CD4-positive, alpha-beta T cell treated with Interleukin-15 for 4 hours (primary cell): ENCODE measurements around the gene PRR16.
"Not testable (repeated sequence)": the region's sequence is repeated elsewhere in the genome, so short reads cannot be mapped to it uniquely, and the experiment has no call there.

Source experiments
- DNase-seq: peaks from one replicate; pipeline ENCODE4 v3.0.0-alpha.2; 2020; ENCODE audit warnings: low spot score

Gene PRR16

DNA sequence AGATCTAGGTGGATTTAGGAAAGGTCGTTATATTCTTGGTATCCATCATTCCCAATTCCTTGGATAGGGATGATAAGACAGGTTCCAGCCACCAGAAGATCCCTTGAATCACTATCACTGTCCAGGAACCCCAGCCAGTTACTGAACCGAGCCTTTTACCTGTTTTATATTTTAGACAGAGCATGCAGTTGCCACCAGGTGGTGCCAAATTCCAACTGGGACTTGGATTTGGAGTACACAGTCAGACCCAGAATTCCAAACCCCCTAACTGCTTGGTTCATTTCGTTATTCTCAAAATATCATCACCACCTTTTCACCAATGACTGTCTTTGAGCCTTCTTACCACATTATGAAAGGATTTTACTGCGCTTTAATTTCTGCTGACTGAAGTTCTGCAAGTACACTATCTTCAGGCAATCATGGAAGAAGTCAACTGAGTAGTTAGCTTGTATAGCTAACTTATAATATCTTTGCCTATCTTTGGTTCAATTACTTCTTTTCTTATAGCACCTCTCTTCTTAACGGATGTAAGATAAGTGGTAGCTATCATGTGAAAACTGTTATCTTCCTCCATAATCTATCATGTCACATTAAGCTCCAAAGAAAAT, 191.8 kb downstream of the PRR16 start:
- DNase-seq = no peak

DNA sequence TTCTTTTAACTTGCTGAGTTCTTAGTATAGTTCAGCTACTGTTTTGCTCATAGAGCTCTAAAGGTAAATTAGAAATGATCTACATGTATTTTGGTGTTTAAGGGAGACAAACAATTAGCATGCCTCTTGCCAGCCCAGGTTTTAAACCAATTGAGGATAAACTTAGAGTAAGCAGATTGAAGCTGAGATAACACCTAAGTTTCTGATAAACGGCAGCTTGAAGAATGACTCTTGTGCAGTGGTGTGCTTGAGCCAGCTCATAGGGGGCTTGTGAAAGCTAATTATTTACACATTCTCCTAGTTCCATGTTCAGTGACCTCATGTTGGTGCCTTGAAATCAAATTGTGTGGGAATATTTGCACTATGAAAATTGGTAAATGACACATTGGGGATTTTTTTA, 193.0 kb downstream of the PRR16 start:
- no peak for DNase-seq

DNA sequence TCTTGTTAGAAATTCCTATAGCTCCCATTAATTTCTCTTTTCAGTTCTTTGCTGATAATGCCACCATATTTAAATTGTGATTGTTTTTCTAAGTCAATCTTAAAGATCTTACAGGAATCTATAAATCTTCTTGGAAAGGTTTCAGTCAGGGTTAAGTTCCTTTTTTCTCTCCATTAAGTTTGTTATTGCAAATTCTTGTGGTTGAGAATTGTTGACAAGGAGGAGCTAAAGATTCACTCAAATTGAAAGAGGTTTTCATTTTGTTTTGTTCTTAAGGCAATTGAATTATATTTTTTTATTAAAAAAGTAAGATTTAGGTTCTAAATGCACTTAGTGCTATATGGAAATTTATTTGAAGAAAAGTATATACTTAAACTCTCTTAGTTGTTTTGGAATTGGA, 213.4 kb downstream of the PRR16 start:
- no peak for DNase-seq

DNA sequence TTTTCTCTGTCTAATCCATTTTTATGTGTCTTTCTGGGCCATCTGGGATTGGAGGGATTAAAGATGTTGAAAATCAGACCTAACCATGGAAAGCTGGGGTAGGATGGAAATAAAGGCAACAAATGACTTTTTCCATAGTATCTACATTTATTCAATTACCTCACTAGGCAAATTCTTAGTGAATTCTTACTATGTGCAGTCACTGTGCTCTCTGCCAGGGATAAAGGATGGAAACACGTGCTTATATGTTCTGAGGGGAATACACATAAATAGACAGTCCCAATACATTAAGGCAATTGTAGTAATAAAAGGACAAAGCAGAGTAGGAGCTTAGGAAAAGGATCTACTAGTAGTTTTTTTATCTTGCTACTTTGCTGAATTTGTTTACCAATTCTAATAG, 214.2 kb downstream of the PRR16 start:
- DNase-seq = no peak

DNA sequence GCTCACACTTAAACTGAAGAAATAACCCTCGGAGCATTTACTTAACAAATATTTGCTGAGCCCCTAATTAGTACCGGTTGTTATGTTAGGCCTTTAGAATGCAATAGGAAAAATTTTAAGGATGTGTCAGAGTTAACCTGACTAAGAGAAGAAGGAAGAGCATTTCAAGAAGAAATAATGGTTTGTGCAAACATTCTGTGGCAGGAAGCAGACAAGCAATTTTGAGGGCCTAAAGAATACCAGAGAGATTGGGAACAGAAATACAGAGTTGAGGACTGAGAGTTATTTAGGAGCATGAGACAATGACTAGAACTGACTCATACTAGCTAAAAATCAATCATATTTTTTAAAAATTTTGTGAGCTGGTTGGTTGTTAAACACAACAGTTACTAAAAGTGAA, 218.8 kb downstream of the PRR16 start:
- DNase-seq = no peak

DNA sequence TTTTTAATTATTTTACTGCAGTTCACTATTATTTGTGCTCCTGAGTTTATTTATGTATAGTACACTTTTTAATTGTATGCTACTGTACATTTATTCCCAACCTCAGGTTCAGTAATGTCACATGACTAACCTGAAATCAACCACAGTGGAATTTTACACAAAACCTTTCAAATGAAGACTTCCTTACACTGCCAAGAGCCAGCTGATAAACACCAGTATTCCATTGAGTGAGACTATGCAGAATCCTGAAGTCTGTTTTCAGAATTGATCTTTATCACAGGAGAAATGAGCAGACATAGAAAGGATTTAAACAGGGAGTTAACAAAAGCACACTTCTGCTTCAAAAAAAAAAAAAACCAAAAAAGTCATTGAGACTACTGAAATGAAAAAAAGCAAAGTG, 219.5 kb downstream of the PRR16 start:
- no peak for DNase-seq

DNA sequence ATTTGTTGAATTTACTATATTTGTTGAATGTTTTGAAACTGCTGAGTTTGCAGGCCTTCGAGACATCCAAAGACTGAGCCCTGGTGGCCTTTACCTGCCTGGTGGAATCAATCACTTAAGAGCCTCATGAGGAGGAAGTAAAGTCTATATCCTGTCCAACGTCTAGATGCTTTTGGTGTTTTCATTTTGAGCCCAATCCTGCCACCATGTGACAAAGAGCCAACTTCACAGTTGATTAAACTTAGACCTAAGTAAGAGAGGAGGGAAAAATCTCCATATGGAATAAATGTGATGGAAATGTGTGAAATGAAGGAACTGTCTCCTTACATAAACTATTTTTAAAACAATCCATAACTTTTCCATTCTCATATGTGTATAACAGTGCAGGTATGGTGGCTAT, 220.1 kb downstream of the PRR16 start:
- no peak for DNase-seq

DNA sequence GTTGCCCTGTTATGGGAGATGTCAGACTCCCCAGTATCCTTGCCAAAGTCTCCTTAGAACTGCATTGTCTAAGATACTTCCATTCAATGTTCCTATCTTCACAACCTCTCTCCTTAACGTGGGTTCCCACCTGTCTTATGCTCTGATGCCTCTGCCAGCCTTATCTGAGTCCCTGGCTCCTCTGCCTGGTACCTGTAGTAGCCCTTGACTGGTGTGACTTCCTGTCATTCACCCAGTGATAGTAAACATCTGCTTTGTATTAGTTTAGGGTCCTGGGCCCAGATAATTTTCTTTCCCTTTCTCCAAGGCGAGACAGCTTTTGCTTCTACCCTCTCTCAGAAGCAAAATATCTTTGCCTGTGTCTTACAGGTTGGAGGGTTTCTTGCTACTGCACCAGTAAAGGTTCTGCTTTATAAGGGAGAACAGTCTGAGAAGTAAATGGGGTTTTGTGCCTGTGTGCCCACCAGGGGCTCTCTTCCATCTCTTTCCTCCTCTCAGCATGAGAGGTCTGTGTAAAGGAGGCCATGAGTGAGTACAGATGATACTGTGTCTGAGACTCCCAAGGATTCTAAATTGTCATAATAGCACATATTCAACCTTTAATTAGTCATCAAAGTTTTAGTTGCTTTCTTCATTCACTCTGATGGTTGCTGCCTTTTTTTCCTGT, 220.8 kb downstream of the PRR16 start:
- no peak for DNase-seq

DNA sequence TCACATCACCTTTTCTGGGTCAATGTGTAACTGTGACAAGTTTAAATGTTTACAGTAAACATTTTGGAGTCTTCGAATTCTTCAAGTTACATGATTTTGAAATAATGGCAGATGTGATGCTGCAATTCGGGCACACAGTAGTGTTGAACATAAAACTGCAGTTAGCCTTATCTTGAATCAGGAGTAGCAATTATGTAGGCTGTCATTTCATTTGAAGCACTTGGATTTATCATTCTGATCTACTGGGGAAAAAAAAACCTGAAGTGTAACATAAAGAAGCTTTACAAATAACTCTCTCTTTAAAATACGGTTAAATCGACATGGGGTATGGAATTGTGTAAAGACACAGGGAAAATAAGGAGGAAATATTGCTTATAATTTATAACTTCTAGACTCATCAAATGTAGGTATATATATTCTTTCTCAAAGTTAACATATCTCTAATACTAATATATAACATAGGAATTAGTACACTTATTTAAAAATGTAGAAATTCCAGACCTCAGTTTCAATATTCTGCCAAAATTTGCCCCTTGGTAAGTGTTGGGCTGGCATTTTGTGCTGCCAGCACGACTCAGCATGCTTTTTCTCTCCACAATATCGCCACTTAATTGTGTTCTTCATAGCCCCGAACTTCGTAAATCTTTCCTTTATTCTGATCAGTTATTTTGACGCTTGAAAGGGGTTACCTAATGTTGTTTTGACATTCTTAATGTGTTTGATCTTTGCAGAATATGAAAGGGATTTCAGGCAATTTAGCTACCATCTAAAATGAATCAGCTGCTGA, 226.7 kb downstream of the PRR16 start:
- DNase-seq = no peak

DNA sequence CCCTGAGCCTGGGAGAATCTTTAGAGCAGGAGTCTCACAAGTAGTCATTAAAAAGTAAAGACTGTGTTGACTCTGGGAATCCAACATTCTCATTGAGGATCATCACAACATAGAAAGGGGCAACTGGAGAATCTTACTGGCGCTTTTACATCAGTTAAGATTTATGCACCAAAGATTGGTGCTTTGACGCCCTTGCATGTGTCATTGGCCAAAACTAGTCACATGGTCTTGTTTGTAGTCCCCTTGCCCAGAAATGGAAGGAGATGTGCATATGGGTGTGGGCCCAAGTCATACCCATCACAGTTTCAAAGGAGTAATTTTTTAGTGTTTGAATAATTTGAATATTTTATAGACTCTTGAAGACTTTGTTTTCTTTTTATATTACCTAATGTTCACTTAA, 228.2 kb downstream of the PRR16 start:
- no peak for DNase-seq

DNA sequence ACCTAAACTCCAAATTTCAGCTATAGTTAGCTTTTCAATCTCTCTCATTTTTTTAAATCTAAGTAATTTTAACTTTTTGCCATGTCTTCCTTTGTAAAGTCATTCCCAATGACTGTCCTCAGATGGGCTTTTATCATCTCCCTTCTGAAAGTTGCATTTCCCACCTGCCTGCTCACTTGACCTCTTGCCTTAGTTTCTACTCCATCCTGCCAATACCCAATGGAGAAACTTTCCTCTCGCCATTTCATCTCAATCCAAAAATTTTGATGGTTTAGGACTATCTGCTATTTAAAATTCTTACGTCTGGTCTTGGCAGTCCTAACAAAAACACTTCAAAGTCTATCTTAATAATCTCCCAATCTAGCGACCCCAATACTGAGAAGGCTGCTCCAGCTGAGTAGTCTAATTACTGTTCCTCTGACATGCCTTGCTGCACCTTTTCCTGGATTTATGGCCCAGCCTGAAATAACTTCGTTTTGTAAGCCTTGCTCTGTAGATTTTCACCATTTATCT, 231.3 kb downstream of the PRR16 start:
- DNase-seq = no peak

DNA sequence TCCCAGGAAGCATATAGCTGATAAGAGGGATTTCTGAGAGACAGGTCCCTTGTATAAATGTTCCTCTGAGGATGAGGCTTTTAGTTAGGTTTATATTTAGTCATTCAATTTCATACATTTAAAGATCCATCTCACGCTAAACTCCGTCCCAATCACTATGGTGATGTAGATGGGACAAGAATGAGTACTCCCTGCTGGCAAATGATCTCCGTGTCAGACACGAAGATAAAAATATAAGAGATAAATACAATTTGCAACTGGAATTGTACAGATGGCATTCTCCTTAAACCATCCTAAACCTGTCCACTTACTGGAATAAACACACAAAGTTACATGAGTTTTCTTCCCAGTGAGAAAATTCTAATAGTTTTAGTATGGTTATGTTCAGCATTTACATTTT, 233.0 kb downstream of the PRR16 start:
- no peak for DNase-seq

DNA sequence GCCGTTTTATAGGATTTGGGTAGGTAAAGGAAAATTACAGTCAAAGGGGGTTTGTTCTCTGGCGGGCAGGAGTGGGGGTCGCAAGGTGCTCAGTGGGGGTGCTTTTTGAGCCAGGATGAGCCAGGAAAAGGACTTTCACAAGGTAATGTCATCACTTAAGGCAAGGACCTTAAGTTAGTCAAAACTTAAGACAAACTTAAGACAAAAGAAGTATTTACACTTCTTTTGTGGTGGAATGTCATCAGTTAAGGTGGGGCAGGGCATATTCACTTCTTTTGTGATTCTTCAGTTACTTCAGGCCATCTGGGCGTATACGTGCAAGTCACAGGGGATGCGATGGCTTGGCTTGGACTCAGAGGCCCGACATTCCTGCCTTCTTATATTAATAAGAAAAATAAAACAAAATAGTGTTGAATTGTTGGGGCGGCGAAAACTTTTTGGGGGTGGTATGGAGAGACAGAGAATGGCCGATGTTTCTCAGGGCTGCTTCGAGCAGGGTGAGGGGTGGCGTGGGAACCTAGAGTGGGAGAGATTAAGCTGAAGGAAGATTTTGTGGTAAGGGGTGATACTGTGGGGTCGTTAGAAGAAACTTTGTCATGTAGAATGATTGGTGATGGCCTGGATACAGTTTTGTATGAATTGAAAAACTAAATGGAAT, 233.7 kb downstream of the PRR16 start:
- not testable (repeated sequence) for DNase-seq

DNA sequence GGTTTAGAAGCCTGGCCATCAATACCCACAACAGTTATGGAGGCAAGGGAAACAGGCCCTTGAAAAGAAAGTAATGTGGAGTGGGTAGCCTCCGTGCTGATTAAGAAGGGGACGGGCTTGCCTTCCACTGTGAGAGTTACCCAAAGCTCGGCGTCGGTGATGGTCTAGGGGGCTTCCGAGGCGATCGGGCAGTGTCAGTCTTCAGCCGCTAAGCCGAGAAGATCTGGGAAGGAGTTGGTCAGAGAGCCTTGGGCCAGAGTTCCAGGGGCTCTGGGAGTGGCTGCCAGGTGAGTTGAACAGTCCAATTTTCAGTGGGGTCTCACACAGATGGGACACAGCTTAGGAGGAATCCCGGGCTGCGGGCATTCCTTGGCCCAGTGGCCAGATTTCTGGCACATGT, 236.6 kb downstream of the PRR16 start:
- DNase-seq = not testable (repeated sequence)

DNA sequence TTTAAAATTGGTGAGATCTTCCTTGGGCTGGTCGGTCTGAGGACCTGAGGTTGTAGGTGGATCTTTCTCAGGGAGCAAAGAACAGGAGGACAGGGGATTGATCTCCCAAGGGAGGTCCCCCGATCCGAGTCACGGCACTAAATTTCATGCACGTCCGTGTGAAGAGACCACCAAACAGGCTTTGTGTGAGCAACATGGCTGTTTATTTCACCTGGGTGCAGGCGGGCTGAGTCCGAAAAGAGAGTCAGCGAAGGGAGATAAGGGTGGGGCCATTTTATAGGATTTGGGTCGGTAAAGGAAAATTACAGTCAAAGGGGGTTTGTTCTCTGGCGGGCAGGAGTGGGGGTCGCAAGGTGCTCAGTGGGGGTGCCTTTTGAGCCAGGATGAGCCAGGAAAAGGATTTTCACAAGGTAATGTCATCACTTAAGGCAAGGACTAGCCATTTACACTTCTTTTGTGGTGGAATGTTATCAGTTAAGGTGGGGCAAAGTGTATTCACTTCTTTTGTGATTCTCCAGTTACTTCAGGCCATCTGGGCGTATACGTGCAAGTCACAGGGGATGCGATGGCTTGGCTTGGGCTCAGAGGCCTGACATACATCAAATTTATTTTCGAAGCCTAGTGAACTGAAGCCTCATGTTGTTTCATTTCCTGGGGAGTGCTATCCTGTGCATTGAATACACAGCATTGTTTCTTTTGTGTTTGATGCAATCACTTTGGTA, 238.9 kb downstream of the PRR16 start:
- not testable (repeated sequence) for DNase-seq

DNA sequence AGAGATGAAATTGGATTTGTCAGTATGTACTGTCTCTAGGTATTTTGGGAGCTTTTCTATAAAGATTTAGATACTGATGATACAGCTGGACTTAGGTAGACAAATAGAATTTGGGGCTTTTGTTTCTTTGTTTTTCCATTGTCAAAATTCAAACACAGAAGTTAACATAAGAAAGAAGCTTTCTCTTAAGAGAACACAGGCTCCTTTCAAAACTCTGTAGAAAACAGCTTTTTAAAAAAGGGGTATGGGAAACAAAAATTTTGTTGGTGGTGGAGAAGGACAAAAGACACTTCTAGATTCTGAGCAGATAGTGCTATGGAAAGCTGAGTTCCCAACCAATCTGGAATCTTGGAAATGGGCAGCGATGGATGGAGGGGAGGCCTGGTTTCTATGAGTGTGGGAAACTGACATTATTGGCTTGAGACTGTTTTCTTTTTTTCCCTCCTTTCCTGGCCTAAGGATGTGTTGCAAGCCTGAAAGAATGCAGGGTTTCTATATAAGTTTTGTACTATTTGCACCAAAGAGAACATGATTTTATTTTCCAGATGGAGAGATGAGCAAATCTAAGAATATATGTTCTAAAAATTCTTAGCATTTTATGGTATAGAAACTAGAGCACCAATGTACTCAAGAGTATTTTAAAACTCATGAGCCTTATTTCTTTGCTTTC, 240.0 kb downstream of the PRR16 start:
- DNase-seq = no peak

DNA sequence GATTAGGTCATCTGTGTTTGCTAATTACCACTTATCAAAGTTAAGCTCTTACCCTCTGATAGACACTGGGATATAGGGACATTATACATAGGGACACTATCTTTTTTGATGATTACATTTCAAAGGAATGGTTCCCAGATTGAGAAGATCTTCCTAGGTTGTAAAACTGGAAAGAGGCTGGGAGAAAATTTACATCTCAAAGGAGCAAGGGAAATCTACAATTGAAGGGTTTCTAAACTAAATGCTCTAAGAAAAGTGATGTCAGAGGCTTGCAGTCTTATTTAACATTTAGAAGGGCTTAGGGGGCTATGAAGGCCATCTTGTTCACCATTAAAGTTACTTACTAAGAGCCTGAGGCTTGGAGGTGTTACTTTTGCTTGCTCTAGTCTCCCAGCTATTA, 242.8 kb downstream of the PRR16 start:
- no peak for DNase-seq

DNA sequence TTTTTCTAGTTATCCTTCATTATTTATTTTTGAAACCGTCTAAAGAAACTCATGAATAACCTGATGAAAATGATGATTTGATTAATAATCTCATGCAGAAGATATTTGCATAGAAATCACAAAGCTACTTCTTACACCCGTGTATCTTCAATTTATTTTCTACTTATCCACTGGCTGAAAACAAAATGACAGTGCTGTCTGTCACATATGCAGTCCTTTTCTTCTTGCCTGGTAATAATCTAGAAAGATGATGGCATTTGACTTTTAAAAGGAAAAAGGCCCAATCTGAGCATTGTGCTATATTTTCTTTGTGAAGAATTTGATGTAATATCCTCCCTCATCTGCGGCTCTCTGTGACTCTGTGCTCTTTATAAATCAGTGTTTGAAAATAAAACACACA, 253.3 kb downstream of the PRR16 start:
- DNase-seq = no peak

DNA sequence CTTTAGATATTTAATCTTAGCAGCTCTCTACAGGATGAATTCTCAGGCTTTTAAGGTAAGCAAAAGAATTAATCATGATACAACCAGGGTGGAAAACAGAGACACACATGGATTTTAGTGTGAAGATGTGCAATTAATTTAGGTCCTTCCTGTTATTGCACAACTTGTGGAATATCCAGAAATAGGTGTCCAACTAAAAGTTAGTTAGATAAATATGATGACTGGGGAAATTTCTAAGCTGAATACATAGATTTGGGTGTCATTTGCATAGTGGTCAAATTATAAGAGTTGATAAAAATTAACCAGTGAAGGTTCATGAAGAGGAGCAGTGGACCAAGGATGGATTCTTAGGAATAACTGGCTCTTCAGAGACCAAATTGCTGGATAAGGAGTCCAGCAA, 266.1 kb downstream of the PRR16 start:
- DNase-seq = no peak

DNA sequence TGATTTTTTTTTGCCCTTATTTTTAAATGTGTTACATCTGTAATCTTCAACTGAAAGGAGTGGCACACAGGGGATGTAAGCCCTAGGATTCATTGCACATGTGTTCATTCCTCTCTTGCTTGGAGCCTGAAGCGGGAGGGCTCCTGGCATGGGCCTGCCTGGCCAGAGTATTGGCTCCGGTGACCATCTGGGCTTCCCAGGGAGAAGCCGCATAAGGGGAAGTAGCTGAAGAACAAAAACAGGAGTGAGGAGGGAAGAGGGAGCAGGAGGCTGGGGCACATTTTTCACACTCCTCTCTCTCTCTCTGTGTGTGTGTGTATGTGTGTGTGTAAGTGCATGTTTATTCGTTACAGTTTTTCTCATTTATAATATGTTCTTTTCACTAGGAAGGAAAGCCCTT, 269.9 kb downstream of the PRR16 start:
- DNase-seq = no peak

DNA sequence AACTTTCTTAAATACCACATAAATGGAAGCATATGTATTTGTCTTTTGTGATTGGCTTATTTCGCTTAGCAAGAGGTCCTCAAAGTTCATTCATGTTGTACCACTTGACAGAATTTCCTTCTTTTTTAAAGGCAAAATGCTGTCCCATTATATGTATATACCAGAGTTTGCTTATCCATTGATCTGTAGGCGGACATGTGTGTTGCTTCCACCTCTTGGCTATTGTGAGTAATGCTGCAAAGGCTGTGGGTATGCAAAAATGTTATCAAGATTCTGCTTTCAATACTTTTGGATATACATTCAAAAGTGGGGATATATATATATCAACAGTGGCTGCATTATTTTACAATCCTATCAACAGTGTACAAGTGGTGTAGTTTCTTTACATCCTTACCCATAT, 271.0 kb downstream of the PRR16 start:
- DNase-seq = no peak
